Activated T-helper 1 cell treated with anti-CD3 and anti-CD28 coated beads, Interleukin-12 subunit alpha, Interleukin-12 subunit beta, Interleukin-2, Interleukin-4 antibody, amounts not matched to agents 30 ng/mL and 10 ng/mL and 1 ng/mL, durations not matched to agents 14 hours and 24 hours and 36 hours (primary cell): ENCODE data around the gene CDT1. TPM values are rescaled to one million over a fixed set of nuclear protein-coding genes. Genes with fewer than 3 reads are reported as not detected.

Experiments
- DNase-seq: peaks from one replicate; pipeline ENCODE4 v3.0.0; 2021; ENCODE audit warnings: low spot score
- H3K27ac Mint-ChIP-seq: one replicate; pipeline ENCODE4 v1.8.0; 2021; ENCODE audit warnings: mild to moderate bottlenecking, mixed read lengths
- H3K27me3 Mint-ChIP-seq: one replicate; pipeline ENCODE4 v1.8.0; 2022; ENCODE audit warnings: mild to moderate bottlenecking, moderate library complexity, mixed read lengths; ENCODE audit not compliant: insufficient read depth
- H3K36me3 Mint-ChIP-seq: one replicate; pipeline ENCODE4 v1.8.0; 2021; ENCODE audit warnings: low read depth, mixed read lengths
- H3K4me1 Mint-ChIP-seq: one replicate; pipeline ENCODE4 v1.8.0; 2021; ENCODE audit warnings: low read depth, mixed read lengths
- H3K4me3 Mint-ChIP-seq: one replicate; pipeline ENCODE4 v1.8.0; 2021; ENCODE audit warnings: mild to moderate bottlenecking, moderate library complexity, mixed read lengths
- H3K9me3 Mint-ChIP-seq: one replicate; pipeline ENCODE4 v1.8.0; 2021; ENCODE audit warnings: mixed read lengths
- intact Hi-C: fragments of 100-400 bp; cut with micrococcal nuclease; formaldehyde crosslinking; loops from one replicate; pipeline ENCODE4 v1.15.1; 2024
- total RNA-seq: library from RNA; stranded (reverse); gene quantifications from 2 replicates; pipeline ENCODE4 v1.2.3, GENCODE V29; 2022

The CDT1 gene
- total RNA-seq, 1 donor from 2014 or later = 95.4 TPM

DNA sequence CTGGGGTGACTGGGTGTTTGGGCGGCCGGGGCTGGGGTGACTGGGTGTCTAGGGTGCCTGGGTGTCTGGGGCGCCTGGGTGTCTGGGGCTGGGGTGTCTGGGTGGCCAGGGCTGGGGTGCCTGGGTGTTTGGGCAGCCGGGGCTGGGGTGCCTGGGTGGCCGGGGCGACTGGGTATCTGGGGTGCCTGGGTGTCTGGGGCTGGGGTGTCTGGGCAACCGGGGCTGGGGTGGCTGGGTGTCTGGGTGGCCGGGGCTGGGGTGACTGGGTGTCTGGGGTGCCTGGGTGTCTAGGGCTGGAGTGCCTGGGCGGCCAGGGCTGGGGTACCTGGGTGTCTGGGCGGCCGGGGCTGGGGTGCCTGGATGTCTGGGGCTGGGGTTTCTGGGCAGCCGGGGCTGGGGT lies 21.6 kb downstream of the CDT1 start:
- DNase-seq = no peak
- no peak overlapping the region for H3K4me3 Mint-ChIP-seq
- intact Hi-C loops = no loop called here
- no peaks in the 10 kb centered on the region for H3K27me3 Mint-ChIP-seq
- H3K36me3 Mint-ChIP-seq = no peaks in the 10 kb centered on the region
- H3K9me3 Mint-ChIP-seq = no peaks in the 10 kb centered on the region
- H3K27ac Mint-ChIP-seq = no peak overlapping the region
- H3K4me1 Mint-ChIP-seq = no peaks in the 10 kb centered on the region

DNA sequence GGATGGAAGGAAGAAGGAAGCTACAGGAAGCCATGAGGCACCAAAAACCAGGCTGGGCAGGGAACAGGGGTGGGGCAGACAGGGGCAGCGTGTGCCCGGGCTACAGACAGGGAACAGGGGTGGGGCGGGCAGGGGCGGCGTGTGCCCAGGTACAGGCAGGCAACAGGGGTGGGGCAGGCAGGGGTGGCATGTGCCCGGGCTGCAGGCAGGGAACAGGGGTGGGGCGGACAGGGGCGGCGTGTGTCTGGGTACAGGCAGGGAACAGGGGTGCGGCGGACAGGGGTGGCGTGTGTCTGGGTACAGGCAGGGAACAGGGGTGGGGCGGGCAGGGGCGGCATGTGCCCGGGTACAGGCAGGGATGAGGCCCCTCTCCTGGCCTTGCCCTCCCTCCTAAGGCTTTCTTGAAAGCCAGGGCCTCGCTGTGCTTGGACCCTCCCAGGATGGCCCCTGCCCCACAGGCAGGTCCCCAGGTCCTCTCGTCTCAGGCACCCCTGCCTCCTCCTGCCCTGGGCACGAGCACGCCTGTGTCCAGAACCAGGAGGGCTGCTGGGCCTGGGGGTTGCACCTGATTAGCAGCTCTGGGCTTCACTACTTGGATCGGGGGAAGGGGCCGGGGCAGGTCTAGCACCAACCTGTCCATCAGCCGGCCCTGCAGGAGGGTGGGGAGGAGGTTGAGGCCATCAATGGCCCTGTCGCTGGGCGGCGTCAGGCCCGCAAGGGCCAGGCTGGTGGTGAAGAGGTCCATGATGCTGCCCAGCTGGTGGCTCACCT lies 22.7 kb downstream of the CDT1 start:
- Mint-ChIP-seq H3K27ac (no peak overlapping the region), H3K36me3 (no peaks in the 10 kb centered on the region), H3K9me3 (no peaks in the 10 kb centered on the region), H3K4me1 (no peaks in the 10 kb centered on the region), H3K27me3 (no peaks in the 10 kb centered on the region), H3K4me3 (no peak overlapping the region)
- no peak for DNase-seq
- intact Hi-C loops = no loop called here

GRCh38 chr16:88827727-88828126 lies 24.1 kb downstream of the CDT1 start:
- intact Hi-C loops = no loop called here
- Mint-ChIP-seq H3K27ac (no peak overlapping the region), H3K9me3 (no peaks in the 10 kb centered on the region), H3K4me1 (no peaks in the 10 kb centered on the region), H3K4me3 (no peak overlapping the region), H3K36me3 (no peaks in the 10 kb centered on the region), H3K27me3 (no peaks in the 10 kb centered on the region)
- DNase-seq = no peak

DNA sequence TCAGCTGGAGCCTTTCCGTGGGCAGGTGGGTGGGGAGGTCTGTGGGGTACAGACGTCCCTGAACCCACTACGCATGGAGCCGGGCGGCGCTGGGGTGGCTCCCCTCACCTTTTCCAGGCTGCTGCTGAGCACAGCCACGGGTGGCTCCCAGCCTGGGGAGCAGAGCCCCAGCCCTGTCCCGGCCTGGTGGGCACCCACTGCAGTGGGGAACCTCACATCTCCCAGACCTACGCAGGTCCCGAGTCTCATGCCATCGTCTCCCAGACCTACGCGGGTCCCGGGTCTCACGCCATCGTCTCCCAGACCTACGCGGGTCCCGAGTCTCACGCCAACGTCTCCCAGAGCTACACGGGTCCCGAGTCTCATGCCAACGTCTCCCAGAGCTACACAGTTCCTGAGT lies 25.1 kb downstream of the CDT1 start:
- Mint-ChIP-seq H3K27ac (no peak overlapping the region), H3K4me3 (no peak overlapping the region), H3K27me3 (no peaks in the 10 kb centered on the region), H3K4me1 (no peaks in the 10 kb centered on the region), H3K36me3 (no peaks in the 10 kb centered on the region), H3K9me3 (no peaks in the 10 kb centered on the region)
- no peak for DNase-seq
- intact Hi-C loops = no loop called here

DNA sequence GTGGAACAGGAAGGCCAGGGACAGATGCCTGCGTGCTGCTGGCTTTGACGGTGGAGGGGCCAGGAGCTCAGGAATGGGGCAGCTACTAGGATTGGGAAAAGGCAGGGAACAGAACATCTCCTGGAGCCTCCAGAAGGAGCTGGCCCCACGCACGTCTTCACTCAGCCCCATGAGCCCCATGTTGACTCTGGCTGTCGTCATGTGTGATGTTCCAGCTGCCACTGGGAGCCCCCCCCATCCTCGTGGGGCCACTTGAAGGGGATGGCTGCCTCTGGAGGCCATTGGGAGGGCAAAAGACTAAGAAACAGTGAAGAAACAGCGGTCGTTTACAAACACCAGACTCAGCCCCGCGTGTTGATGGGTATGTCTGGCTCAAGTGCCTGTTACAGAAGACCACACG lies 26.7 kb downstream of the CDT1 start:
- intact Hi-C loops = no loop called here
- no peaks in the 10 kb centered on the region for H3K4me1 Mint-ChIP-seq
- no peaks in the 10 kb centered on the region for H3K36me3 Mint-ChIP-seq
- no peak overlapping the region for H3K4me3 Mint-ChIP-seq
- no peak overlapping the region for H3K27ac Mint-ChIP-seq
- DNase-seq = no peak
- no peaks in the 10 kb centered on the region for H3K27me3 Mint-ChIP-seq
- H3K9me3 Mint-ChIP-seq = no peaks in the 10 kb centered on the region

- Mint-ChIP-seq H3K27ac (no peak overlapping the region), H3K9me3 (no peaks in the 10 kb centered on the region), H3K36me3 (no peaks in the 10 kb centered on the region), H3K4me3 (no peak overlapping the region), H3K4me1 (no peaks in the 10 kb centered on the region), H3K27me3 (no peaks in the 10 kb centered on the region)
- DNase-seq = no peak
- intact Hi-C loops = no loop called here
Observed at GRCh38 chr16:88830783-88831182, 27.2 kb downstream of the CDT1 start.

- H3K4me3 Mint-ChIP-seq = no peak overlapping the region
- H3K4me1 Mint-ChIP-seq = no peaks in the 10 kb centered on the region
Observed at GRCh38 chr16:88831838-88832237, 28.2 kb downstream of the CDT1 start.

DNA sequence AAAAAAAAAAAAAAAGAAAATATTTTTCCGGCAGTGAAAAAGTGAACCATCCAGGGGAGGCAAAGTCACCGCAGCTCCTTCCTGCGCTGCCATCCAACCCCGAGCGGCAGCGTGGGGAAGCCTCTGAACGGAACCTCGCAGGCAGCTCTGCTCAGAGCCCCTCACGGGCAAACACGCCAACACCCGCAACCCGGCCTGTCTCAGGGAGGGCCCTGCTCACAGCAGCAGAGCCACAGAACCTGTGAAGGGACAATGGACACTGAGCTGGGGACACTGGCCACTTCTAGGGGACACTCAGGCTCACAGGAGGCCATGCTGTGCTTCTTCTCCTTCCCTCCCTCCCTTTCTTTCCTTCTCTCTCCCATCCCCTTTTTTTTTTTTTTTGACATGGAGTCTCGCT lies 29.5 kb downstream of the CDT1 start:
- Mint-ChIP-seq H3K4me1 (no peaks in the 10 kb centered on the region), H3K4me3 (no peak overlapping the region), H3K27ac (no peak overlapping the region), H3K9me3 (no peaks in the 10 kb centered on the region), H3K27me3 (no peaks in the 10 kb centered on the region), H3K36me3 (no peaks in the 10 kb centered on the region)
- intact Hi-C loops = no loop called here
- no peak for DNase-seq

More at GRCh38 chr16:88831838-88832237, 28.2 kb downstream of the CDT1 start:
- Mint-ChIP-seq H3K36me3 (no peaks in the 10 kb centered on the region), H3K27ac (no peak overlapping the region), H3K27me3 (no peaks in the 10 kb centered on the region), H3K9me3 (no peaks in the 10 kb centered on the region)
- intact Hi-C loops = no loop called here
- no peak for DNase-seq

DNA sequence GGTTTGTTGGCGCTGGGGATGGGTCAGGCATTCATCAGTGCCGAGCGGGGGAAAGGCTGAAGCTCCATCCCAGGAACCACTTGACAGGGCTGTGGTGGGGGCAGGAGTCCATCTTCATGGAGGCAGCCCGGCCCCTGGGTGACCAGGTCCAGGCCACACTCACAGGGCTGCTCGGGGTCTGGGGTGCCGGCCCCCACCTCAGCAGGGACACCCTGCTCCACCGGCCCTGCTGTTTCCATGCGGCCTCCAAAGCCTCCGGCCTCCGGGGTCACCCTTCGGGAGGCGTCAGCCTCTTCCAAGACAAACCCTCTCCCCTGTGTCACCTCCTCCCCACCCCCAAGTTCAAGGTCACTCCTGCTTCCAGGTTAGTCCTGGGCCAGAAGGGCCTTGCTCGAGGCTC lies 31.1 kb downstream of the CDT1 start:
- no peaks in the 10 kb centered on the region for H3K27me3 Mint-ChIP-seq

DNA sequence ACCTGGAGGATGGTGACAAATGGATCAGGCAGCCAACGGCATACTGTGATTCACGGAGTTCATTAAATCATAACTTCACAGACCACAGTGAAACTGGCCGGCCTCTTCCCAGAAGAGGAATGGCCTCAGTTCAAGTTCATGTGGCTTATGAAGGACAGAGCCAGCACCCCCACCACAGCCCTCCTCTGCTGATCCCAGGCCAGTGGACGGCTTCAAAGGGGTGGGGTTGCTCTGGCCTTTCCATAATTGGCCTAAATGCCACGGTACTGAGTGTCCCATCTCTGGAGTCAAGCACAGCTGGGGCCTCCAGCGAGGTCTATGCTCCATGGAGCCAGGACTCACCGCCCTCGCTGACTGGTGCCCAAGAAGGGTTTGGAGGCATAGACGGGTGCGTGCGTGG lies 31.8 kb downstream of the CDT1 start:
- intact Hi-C loops = no loop called here
- DNase-seq = no peak
- Mint-ChIP-seq H3K36me3 (no peaks in the 10 kb centered on the region), H3K4me1 (no peaks in the 10 kb centered on the region), H3K9me3 (no peaks in the 10 kb centered on the region), H3K4me3 (no peak overlapping the region), H3K27ac (no peak overlapping the region), H3K27me3 (no peaks in the 10 kb centered on the region)

More for the DNA sequence above, 31.1 kb downstream of the CDT1 start:
- no peak overlapping the region for H3K27ac Mint-ChIP-seq
- H3K4me3 Mint-ChIP-seq = no peak overlapping the region
- H3K4me1 Mint-ChIP-seq = no peaks in the 10 kb centered on the region
- H3K9me3 Mint-ChIP-seq = no peaks in the 10 kb centered on the region
- no peaks in the 10 kb centered on the region for H3K36me3 Mint-ChIP-seq
- DNase-seq = no peak
- intact Hi-C loops = no loop called here

GRCh38 chr16:88835818-88836217 lies 32.2 kb downstream of the CDT1 start:
- H3K9me3 Mint-ChIP-seq = no peaks in the 10 kb centered on the region
- H3K27me3 Mint-ChIP-seq = no peaks in the 10 kb centered on the region
- H3K36me3 Mint-ChIP-seq = no peaks in the 10 kb centered on the region
- H3K4me1 Mint-ChIP-seq = no peaks in the 10 kb centered on the region
- DNase-seq = no peak
- H3K27ac Mint-ChIP-seq = no peak overlapping the region
- intact Hi-C loops = no loop called here
- no peak overlapping the region for H3K4me3 Mint-ChIP-seq

GRCh38 chr16:88836791-88837190 lies 33.2 kb downstream of the CDT1 start:
- H3K9me3 Mint-ChIP-seq = no peaks in the 10 kb centered on the region
- no peak overlapping the region for H3K27ac Mint-ChIP-seq
- no peaks in the 10 kb centered on the region for H3K36me3 Mint-ChIP-seq
- H3K4me1 Mint-ChIP-seq = no peaks in the 10 kb centered on the region
- intact Hi-C loops = no loop called here
- H3K27me3 Mint-ChIP-seq = no peaks in the 10 kb centered on the region
- no peak for DNase-seq
- H3K4me3 Mint-ChIP-seq = no peak overlapping the region

- Mint-ChIP-seq H3K9me3 (no peaks in the 10 kb centered on the region), H3K27ac (no peak overlapping the region), H3K4me3 (no peak overlapping the region), H3K27me3 (no peaks in the 10 kb centered on the region), H3K4me1 (no peaks in the 10 kb centered on the region), H3K36me3 (no peaks in the 10 kb centered on the region)
- no peak for DNase-seq
- intact Hi-C loops = no loop called here
Observed at GRCh38 chr16:88837806-88838205, 34.2 kb downstream of the CDT1 start.

DNA sequence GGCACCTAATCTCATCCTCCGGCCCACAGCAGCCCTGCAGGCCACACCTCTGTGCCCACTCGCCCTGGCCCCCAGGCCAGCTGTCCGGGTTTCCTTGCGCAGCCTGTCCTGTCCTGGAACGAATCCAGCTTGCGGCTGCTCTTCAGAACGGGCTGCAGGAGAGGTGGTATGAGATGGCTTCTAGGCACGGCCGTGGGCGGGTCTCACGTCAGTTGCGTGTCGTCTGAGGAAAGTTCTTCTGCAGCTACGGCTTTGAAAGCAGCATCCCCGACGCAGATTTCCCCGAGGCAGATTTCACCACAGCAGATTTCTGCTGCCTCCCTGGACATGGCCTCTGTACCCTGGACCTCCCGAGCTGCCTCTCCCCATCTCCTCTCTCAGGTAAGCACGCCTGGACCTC lies 35.0 kb downstream of the CDT1 start:
- H3K4me3 Mint-ChIP-seq = no peak overlapping the region
- no peaks in the 10 kb centered on the region for H3K4me1 Mint-ChIP-seq
- H3K27ac Mint-ChIP-seq = no peak overlapping the region
- H3K9me3 Mint-ChIP-seq = no peaks in the 10 kb centered on the region
- intact Hi-C loops = no loop called here
- no peaks in the 10 kb centered on the region for H3K36me3 Mint-ChIP-seq
- no peaks in the 10 kb centered on the region for H3K27me3 Mint-ChIP-seq
- DNase-seq = no peak
